Endothelial cell of umbilical vein (primary cell): Measurements from ENCODE around the gene GPR17. TPM values are rescaled to one million over a fixed set of nuclear protein-coding genes. Genes with fewer than 3 reads are reported as not detected.

Source experiments
- BruUV-seq: library from RNA; stranded (reverse); fragments of 400-500 nt; replicated peaks from 2 replicates; lab custom pipeline; 2021; lab: Mats Ljungman, UMichigan
- CTCF ChIA-PET: fragments of 300-600, 350-600 bp; sonication (Branson Sonifier 250); formaldehyde crosslinking; loops from one replicate; lab custom pipeline; 2021; ENCODE audit warnings: antibody characterized with exemption, inconsistent platforms; lab: Charles Lee
- POLR2A ChIA-PET: fragments of 300-600, 350-600 bp; sonication (Branson Sonifier 250); formaldehyde crosslinking; loops from one replicate; lab custom pipeline; 2021; ENCODE audit warnings: antibody characterized with exemption, inconsistent platforms; lab: Charles Lee
- DNase-seq: peaks from one replicate; pipeline ENCODE4 v3.0.0-alpha.2; 2011; ENCODE audit warnings: low read depth, low spot score
- FAIRE-seq: peaks from 2 replicates; lab custom pipeline; 2011; peaks lifted over from hg19 to GRCh38; lab: Jason Lieb, UNC
- H2AFZ ChIP-seq: 2 replicates; pipeline ENCODE4 v1.6.0; 2012; ENCODE audit warnings: low read depth, low read length, control low read depth, inconsistent platforms
- H3K27ac ChIP-seq: 2 replicates; pipeline ENCODE4 v1.5.1; 2011; ENCODE audit warnings: low read depth, mild to moderate bottlenecking, control low read depth, low read length, moderate library complexity; ENCODE audit not compliant: insufficient read depth
- H3K27me3 ChIP-seq, 2 experiments: 2 replicates each; pipeline versions ENCODE4 v1.6.0 to v1.6.1; 2011; ENCODE audit warnings: low read length in 2 of 2, mixed read lengths in 1 of 2; ENCODE audit not compliant: control insufficient read depth in 2 of 2, insufficient read depth in 2 of 2
- H3K36me3 ChIP-seq, 2 experiments: 2 replicates in 1 of 2; 3 replicates in 1 of 2; pipeline ENCODE4 v1.5.1; 2011; ENCODE audit warnings: low read length in 2 of 2, mild to moderate bottlenecking in 1 of 2, moderate library complexity in 1 of 2; ENCODE audit not compliant: control insufficient read depth in 2 of 2, insufficient read depth in 2 of 2; ENCODE audit errors: extremely low read depth in 1 of 2
- H3K4me1 ChIP-seq: 3 replicates; pipeline ENCODE4 v1.5.1; 2011; ENCODE audit warnings: mild to moderate bottlenecking, low read length; ENCODE audit not compliant: control insufficient read depth, insufficient read depth; ENCODE audit errors: extremely low read depth
- H3K4me2 ChIP-seq: 2 replicates; pipeline ENCODE4 v1.6.1; 2011; ENCODE audit warnings: low read length, control low read depth, mixed read lengths; ENCODE audit not compliant: insufficient read depth
- H3K4me3 ChIP-seq, 3 experiments: fragments of 200-600 bp in 1 of 3; sonication (generic), shearing (Covaris generic) in 1 of 3; replicated peaks in 1 of 3; 2 replicates each; pipeline ENCODE4 v1.5.1; 2011 to 2016; ENCODE audit warnings: control low read depth in 3 of 3, low read length in 3 of 3, mild to moderate bottlenecking in 2 of 3, inconsistent platforms in 1 of 3, low read depth in 1 of 3, moderate library complexity in 1 of 3; ENCODE audit not compliant: insufficient read depth in 1 of 3
- H3K79me2 ChIP-seq: 2 replicates; pipeline ENCODE4 v1.6.0; 2012; ENCODE audit warnings: low read length, inconsistent platforms; ENCODE audit not compliant: control insufficient read depth, insufficient read depth
- H3K9ac ChIP-seq: replicated peaks from 2 replicates; pipeline ENCODE3; 2011; ENCODE audit warnings: low read length, control low read depth; ENCODE audit not compliant: insufficient read depth; ENCODE audit errors: extremely low read depth
- H3K9me1 ChIP-seq: replicated peaks from 3 replicates; pipeline ENCODE4 v1.6.0; 2011; ENCODE audit warnings: mild to moderate bottlenecking, low read length; ENCODE audit not compliant: control insufficient read depth, insufficient read depth; ENCODE audit errors: extremely low read depth
- H3K9me3 ChIP-seq: replicated peaks from 2 replicates; pipeline ENCODE4 v1.5.1; 2012; ENCODE audit warnings: low read length, inconsistent platforms; ENCODE audit not compliant: control insufficient read depth, insufficient read depth
- H4K20me1 ChIP-seq: replicated peaks from 2 replicates; pipeline ENCODE3; 2011; ENCODE audit warnings: mild to moderate bottlenecking, low read length; ENCODE audit not compliant: control insufficient read depth, insufficient read depth; ENCODE audit errors: extremely low read depth
- EZH2 ChIP-seq: IDR thresholded peaks from 2 replicates; pipeline ENCODE4 v1.6.1; 2012; ENCODE audit warnings: borderline replicate concordance, low read depth, mild to moderate bottlenecking, moderate library complexity, low read length, inconsistent platforms; ENCODE audit not compliant: severe bottlenecking
- FOS ChIP-seq: IDR thresholded peaks from 2 replicates; pipeline ENCODE4 v1.6.1; 2011; ENCODE audit warnings: mild to moderate bottlenecking, low read length, moderate library complexity, borderline replicate concordance; ENCODE audit not compliant: insufficient read depth
- GATA2 ChIP-seq: IDR thresholded peaks from 2 replicates; pipeline ENCODE4 v1.7.0; 2011; ENCODE audit warnings: low read depth, mild to moderate bottlenecking, moderate library complexity, mixed read lengths, low read length; ENCODE audit not compliant: insufficient read length, insufficient read depth
- JUN ChIP-seq: IDR thresholded peaks from 2 replicates; pipeline ENCODE4 v1.6.1; 2011; ENCODE audit warnings: borderline replicate concordance, low read depth; ENCODE audit not compliant: insufficient read length, insufficient read depth
- MYC ChIP-seq: IDR thresholded peaks from one replicate; pipeline ENCODE4 v1.6.1; 2011; ENCODE audit warnings: mild to moderate bottlenecking, low read depth, low read length
- POLR2A ChIP-seq: IDR thresholded peaks from 2 replicates; pipeline ENCODE4 v1.6.1; 2012; ENCODE audit warnings: low read depth, mild to moderate bottlenecking, control low read depth, low read length
- POLR2AphosphoS5 ChIP-seq: IDR thresholded peaks from 2 replicates; pipeline ENCODE4 v1.6.1; 2012; ENCODE audit warnings: low read depth, mild to moderate bottlenecking, control low read depth, low read length, moderate library complexity; ENCODE audit not compliant: insufficient read depth
- dilution Hi-C: fragments of 300-500 bp; cut with MboI; formaldehyde crosslinking; loops from one replicate; pipeline ENCODE4 v1.15.0; 2019; ENCODE audit warnings: low sequenced_read_pairs; ENCODE audit not compliant: extremely low pct_ligation_motif_present
- intact Hi-C: fragments of 100-400 bp; cut with micrococcal nuclease; formaldehyde crosslinking; loops from one replicate; pipeline ENCODE4 v1.10.0; 2022
- polyA plus RNA-seq, 4 experiments: library from polyadenylated mRNA; depleted of rRNA in 3 of 4; stranded (reverse) in 3 of 4; unstranded in 1 of 4; fragments of >200 nt; gene quantifications; 2 replicates each; pipeline versions ENCODE4 v1.2.1 to v1.2.3, GENCODE V29; 2011 to 2012; ENCODE audit warnings: missing spikeins in 1 of 4
- total RNA-seq: library from RNA; stranded (reverse); gene quantifications from 2 replicates; pipeline ENCODE4 v1.2.3, GENCODE V29; 2021
- TF ChIP-seq, protein P1 (sequence below): IDR thresholded peaks from 2 replicates; pipeline ENCODE4 v1.6.1; 2011; ENCODE audit not compliant: insufficient read depth, insufficient read length
- TF ChIP-seq, protein P2 (sequence below), 2 donors: IDR thresholded peaks; 1 replicate in 1 of 2; 2 replicates in 1 of 2; pipeline ENCODE4 v1.5.1; 2011; ENCODE audit warnings: low read length in 2 of 2, mild to moderate bottlenecking in 2 of 2, moderate library complexity in 2 of 2, control low read depth in 1 of 2, inconsistent platforms in 1 of 2, low read depth in 1 of 2; ENCODE audit not compliant: insufficient read depth in 1 of 2; ENCODE audit errors: extremely low read depth in 1 of 2

The GPR17 gene
- total and polyA plus RNA-seq, 2 donors (not counting 3 experiments of a cell fraction or from before 2014, with no cell fraction given): 0.10 TPM; not detected in 1

- no peak overlapping the region for H3K27ac ChIP-seq
- DNase-seq (no peak), FAIRE-seq (no peak)
- H3K4me2 ChIP-seq: no peak overlapping the region
- no peaks in the 10 kb centered on the region for H3K36me3 ChIP-seq
- H4K20me1 ChIP-seq: no peaks in the 10 kb centered on the region
- H3K27me3 ChIP-seq: no peaks in the 10 kb centered on the region
- H2AFZ ChIP-seq: no peak overlapping the region
- H3K4me3 ChIP-seq: no peak overlapping the region
- no peak overlapping the region for H3K9ac ChIP-seq
- ChIA-PET CTCF (interaction anchor here (1.3 to 3.1 kb wide), 2 partner anchors 15 to 100 kb away, joined by 3 to 19 read pairs; partner anchors contain the start of gene LIMS2), POLR2A (no interaction called here)
- dilution Hi-C loops (no loop called here), intact Hi-C loops (no loop called here)
- no TSS peak for BruUV-seq
- no peaks in the 10 kb centered on the region for H3K9me1 ChIP-seq
- peaks cover 4% of the 10 kb centered on the region for H3K4me1 ChIP-seq
- no peaks in the 10 kb centered on the region for H3K9me3 ChIP-seq
- TF ChIP-seq FOS: no peak
- no peak for TF ChIP-seq POLR2A
- TF ChIP-seq GATA2: no peak
- TF ChIP-seq EZH2: no peak
- TF ChIP-seq, protein P1, sequence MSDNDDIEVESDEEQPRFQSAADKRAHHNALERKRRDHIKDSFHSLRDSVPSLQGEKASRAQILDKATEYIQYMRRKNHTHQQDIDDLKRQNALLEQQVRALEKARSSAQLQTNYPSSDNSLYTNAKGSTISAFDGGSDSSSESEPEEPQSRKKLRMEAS: no peak
- no peak for TF ChIP-seq MYC
- TF ChIP-seq, protein P2, sequence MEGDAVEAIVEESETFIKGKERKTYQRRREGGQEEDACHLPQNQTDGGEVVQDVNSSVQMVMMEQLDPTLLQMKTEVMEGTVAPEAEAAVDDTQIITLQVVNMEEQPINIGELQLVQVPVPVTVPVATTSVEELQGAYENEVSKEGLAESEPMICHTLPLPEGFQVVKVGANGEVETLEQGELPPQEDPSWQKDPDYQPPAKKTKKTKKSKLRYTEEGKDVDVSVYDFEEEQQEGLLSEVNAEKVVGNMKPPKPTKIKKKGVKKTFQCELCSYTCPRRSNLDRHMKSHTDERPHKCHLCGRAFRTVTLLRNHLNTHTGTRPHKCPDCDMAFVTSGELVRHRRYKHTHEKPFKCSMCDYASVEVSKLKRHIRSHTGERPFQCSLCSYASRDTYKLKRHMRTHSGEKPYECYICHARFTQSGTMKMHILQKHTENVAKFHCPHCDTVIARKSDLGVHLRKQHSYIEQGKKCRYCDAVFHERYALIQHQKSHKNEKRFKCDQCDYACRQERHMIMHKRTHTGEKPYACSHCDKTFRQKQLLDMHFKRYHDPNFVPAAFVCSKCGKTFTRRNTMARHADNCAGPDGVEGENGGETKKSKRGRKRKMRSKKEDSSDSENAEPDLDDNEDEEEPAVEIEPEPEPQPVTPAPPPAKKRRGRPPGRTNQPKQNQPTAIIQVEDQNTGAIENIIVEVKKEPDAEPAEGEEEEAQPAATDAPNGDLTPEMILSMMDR (IDR thresholded peaks at IDR 0.05; ENCODE audit: extremely low read depth in 1 of 2, insufficient read depth in 1 of 2, low read depth in 1 of 2, low read length in 2 of 2): no peak
- no peak for TF ChIP-seq POLR2AphosphoS5
- no peak for TF ChIP-seq JUN
- H3K79me2 ChIP-seq: no peaks in the 10 kb centered on the region
These were observed 44.7 kb downstream of the GPR17 start for GRCh38 chr2:127690696-127691095.
